RCC 7860 (cell line): Measurements from ENCODE around the gene SCAF11.

Experiments
- DNase-seq: peaks from one replicate; pipeline ENCODE4 v3.0.0-alpha.2; 2015; ENCODE audit warnings: low spot score
- FAIRE-seq: peaks from 2 replicates; lab custom pipeline; 2012; peaks lifted over from hg19 to GRCh38; lab: Jason Lieb, UNC

SCAF11 gene

DNA sequence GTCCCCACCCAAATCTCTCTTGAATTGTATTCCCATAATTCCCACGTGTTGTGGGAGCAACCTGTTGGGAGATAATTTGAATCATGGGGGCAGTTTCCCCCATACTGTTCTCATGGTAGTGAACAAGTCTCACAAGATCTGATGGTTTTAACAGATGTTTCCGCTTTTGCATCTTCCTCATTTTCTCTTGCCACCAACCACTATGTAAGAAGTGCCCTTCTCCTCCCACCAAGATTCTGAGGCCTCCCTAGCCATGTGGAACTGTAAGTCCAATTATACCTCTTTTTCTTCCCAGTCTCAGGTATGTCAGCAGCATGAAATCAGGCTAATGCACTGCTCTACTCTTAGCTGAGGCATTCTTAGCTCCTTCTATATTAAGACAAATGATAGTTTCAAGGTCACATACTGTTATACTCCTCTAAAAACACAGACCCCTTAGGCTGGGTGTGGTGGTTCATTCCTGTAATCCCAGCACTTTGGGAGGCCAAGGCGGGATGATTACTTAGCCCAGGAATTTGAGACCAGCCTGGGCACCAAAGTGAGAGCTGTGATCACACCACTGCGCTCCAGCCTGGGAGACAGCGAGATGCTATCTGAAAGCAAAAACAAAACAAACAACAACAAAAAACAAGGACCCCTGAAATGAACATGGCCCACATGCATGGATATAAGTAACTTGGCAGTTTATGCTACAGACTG lies 3.6 kb downstream of the SCAF11 start:
- DNase-seq (no peak), FAIRE-seq (no peak)

DNA sequence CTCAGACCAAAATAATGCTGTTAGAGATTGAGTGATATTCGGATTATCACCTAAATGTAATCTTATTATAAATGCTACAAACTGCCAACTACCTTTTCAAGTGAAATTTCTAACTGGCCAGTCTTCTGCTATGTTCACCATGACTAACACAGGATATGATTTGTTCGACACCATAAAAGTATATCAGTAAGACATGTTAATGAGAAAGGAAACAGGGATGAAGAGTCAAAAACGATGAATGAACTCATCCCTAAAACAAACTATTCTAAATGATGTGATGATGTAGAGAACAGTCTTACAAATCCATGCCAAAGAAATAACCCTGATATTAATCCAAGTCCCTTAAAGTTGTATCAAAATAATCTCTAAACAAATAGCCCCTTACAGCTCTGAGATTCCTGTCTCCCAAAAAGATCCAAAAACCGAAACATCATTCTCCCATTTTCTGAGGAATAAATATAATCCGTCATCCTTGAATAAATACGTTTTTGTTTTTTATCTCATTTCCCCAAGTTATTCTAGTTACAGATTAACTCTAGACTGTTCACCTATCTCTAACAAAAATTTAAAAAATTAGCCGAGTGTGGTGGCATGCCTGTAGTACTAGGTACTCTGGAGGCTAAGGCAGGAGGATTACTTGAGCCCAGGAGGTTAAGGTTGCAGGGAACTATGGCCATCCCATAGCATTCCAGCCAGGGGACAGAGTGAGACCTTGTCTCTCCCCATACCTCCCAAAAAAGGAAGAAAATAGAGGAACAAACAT lies 9.1 kb downstream of the SCAF11 start:
- DNase-seq = no peak
- FAIRE-seq = peak; percentile 23

DNA sequence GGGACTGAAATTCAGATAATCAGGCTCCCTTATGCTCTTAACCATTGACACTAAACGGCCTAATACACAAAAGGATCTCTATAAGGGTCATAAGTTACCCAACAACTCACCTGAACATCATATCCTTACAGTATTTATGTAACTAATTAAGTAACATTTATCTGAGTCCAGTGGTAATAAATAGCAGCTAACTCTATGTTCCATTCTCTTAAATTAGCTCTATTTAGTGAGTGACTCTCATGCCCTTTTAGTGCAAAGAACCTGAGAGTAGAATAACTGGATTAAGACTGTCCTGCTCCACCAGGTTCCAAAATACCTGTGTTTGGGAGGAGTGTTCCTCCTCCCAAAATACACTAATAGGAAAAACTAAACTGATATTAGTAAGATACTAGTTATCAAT lies 9.8 kb downstream of the SCAF11 start:
- no peak for DNase-seq

DNA sequence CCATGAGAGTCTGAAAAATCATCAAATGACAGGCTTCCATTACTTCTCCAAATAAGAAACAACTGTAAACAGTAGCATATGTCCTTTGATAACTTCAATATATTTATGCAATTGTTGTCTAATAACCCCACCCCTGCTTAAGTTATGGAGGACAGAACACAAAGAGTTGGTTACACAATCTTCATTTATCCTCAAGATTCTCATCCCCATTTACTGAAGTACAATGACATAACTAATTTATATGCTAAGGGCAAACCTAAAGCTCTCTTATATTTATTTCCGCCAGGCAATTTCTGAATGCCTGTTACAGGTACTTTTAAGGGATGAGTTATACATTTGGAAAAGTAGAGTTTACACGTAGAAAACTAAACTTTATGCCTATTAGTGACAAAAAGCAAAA lies 12.3 kb downstream of the SCAF11 start:
- DNase-seq (no peak), FAIRE-seq (no peak)

More for the DNA sequence above, 9.8 kb downstream of the SCAF11 start:
- no peak for FAIRE-seq

DNA sequence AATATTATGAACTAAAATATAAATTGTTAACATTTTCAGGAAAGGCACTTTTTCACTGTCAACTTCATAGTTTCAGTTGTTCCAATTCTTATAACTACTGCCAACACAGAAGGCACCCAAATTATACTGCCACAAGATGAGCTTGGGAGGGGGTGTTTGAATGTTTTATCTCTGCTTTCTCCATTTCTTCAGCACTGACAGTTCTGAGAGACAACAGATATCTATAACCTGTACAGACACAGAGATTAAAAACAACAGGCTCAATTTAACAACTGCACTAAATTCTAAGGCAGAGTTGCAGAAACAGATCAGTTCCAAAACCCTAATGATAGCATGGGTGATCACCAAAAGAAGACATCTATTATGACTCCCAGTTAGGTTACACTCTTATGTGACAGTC lies 12.8 kb downstream of the SCAF11 start:
- FAIRE-seq (no peak), DNase-seq (no peak)

DNA sequence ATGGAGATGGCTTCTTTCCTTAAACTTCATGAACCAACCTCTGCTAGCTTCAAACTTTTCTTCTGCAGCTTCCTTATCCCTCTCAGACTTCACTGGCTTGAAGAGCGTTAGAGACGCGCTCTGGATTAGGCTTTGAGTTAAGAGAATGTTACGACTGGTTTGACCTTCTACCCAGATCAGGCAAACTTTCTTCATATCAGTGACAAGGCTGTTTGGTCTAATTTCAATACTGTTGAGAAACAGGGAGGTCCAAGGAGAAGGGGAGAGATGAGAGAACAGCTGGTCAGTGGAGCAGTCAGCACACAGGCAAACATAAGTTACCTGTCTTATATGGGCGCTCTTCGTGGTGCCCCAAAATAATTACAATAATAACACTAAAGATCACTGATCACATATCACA lies 14.9 kb downstream of the SCAF11 start:
- FAIRE-seq = no peak
- no peak for DNase-seq

DNA sequence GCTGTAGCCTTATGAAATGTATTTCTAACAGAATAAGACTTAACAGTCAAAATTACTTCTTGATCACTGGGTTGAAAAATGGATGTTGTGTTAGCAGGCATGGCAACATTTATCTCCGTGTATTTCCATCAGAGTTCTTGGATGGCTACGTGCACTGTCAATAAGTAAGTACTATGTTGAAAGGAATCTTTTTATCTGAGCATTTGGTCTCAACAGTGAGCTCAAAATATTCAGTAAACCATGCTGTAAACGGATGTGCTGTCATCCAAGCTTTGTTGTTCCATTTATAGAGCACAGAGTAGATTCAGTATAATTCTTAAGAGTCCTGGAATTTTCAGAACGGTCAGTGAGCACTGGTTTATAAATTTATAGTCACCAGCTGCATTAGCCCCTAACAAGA lies 15.5 kb downstream of the SCAF11 start:
- DNase-seq (no peak), FAIRE-seq (no peak)

DNA sequence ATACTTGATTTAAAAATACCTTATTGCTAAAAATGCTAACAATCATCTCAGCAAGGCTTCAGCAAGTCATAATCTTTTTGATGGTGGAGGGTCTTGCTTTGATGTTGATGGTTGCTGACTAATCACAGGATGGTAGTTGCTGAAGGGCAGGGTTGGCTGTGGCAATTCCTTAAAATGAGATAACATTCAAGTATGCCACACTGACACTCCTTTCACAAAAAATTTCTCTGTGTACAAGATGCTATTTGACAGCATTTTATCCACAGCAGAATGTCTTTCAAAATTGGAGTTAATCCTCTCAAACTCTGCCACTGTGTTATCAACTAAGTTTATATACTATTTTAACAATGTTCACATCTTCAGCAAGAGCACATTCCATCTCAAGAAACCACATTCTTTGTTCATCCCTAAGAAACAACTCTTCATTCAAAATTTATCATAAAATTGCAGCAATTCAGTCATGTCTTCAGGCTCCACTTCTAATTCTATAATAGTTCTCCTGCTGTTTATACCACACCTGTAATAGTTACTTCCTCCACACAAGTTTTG lies 16.1 kb downstream of the SCAF11 start:
- no peak for FAIRE-seq
- no peak for DNase-seq

DNA sequence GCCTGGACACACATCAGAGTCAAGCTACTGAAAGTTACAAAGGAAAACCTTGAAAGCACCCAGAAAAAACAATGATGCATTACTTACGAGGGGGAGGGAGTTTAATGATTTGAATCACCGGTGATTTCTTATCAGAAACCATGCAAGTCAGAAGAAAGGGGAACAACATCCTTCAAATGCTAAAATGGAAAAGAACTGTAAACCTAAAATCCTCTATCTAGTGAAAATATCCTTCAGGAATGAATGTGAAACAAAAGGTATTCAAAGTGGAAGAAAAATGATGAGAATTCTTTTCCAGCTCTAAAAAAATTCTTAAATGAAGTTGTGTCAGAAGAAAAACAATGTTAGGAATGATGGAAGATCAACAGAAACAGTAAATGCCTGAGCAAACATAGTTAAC lies 16.8 kb downstream of the SCAF11 start:
- DNase-seq (no peak), FAIRE-seq (no peak)

DNA sequence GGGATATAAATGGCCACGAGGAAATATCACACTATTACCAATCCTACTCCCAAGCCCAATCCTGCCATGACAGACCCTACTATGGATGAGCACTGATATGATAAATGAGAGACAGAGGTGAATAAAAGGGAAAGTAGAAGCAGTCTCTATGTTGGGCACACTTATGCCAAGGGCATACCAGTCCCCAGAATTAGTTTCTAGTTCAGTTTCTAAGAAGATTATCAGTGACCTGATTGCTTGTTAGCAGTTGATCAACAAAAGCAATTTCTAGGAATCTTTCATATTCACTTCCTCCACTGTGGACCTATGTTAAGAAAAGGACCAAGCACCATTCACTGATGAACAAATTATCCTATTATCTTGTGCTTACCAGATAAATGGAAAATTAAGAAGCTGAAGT lies 20.0 kb downstream of the SCAF11 start:
- no peak for DNase-seq
- FAIRE-seq = no peak

DNA sequence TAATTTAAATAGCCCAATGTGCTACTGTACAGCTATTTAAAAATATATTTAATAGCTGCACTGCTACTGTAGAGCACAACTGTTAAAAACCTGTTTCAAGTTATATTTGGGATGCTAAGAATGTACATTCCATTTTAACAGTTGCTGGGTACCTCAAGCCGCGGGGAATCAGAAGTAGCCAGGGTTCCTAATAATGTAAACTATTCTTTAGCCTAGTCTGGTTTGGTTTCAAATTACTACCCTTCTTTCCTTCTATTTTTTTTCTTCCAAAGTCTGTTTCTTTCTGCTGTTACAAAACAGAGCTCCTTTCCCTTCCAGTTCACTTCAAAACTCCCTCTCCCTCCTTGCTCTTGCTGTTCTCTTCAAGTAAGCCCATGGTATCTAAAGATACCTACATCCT lies 21.3 kb downstream of the SCAF11 start:
- FAIRE-seq = no peak
- DNase-seq = no peak

DNA sequence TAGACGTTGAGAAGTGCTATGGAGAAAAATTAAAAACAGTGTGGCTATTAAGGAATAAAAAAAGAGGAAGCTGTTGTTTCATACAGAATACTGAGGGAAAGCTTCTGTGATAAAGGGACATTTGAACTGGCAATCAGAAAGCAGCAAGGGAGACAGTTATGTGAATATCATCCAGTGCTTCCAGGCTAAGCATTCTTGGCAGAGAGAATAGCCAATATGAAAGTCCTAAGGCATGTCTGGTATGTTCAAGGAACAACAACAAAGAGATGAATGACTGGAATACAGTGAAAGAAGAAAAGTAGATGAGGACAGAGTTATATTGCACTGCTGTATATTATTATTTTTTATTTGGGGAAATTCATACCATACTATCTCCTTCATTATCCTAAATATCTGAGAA lies 23.9 kb downstream of the SCAF11 start:
- FAIRE-seq = no peak

DNA sequence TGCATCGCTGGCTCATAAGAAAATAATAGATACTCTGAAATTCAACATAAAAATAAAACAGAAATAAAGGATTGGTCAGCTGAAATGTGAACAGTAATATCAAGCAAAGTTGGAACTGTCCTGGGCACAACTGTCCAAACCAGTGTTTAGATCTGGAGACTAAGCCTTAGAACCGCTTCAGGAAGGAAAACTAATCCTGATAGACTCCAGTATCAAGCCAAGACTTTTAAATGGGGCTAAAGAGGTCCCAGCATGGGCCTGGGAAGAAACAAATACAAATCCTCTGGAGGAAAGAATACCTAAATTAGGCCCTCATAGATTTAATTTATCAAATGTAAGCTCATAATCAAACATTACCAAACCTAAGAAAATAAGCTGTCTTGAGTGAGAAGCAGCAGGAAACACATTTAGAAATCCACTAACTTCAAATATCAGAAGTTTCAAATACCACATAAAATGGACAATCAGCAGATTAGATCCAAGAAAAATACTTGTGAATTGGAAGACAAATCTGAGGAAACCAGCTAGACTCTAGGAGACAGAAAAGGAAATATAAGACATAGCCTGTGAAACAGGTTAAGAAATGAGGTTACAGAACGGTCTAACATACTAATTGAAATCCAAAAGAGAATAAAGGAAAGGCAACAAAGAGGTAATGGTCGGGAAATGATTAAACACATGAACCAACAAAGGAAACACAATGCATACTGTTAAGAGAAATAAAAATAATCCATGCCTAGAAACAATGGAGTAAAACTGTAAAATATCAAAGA lies 27.6 kb downstream of the SCAF11 start:
- no peak for FAIRE-seq
- no peak for DNase-seq

More for the DNA sequence above, 23.9 kb downstream of the SCAF11 start:
- no peak for DNase-seq

DNA sequence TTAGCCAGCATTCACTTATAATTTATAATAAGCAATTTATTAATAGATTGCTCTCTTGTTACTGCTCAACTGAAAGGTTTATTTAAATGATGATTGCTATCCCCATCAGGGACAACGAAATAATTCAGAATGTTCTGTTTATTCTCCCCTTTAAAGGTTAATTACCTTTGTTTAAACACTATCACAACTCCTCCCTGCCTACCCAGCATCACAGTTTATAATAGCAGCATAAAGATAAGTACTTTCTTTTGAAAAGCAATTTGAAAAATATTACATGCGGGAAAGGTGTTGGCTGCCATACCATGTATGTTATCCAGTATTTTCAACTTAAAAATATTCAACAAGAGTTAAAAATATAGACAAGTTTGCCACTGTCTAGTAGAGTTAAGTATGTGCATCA lies 30.6 kb downstream of the SCAF11 start:
- DNase-seq (no peak), FAIRE-seq (no peak)

DNA sequence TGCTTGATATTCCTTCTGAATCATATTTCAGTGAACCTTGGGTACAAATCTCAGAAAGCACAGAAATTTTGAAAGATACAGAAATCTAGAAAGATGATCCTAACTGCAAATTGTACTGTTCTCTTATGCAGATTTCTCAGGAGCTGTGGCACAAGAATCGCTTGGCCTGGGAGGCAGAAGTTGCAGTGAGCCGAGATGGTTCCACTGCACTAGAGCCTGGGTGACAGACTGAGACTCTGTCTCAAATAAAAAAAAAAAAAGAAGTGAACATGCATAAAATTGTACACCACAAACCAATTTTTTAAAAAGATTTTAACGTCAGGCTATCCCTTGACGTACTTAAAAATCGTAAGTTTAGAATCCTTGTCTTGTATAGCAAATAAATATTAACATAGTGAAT lies 31.3 kb downstream of the SCAF11 start:
- FAIRE-seq (no peak), DNase-seq (no peak)

DNA sequence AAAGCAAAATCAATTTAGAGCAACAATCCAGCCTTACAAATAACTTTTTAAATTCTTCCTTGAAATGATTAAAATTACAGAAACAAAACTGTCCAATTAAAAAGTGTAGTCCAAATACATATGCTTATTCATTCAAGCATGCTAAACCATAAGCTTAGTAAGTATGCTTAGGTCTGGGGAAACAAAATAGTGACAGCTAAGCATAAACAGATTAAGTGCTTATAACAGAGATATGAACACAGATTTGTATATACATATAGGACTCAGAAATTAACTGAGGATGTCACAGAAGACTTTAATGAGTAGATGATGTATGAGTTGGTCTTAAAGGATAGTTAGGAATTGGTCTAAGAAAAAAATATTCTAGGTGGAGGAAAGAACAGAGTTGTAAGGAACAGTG lies 41.8 kb downstream of the SCAF11 start:
- DNase-seq (no peak), FAIRE-seq (no peak)

DNA sequence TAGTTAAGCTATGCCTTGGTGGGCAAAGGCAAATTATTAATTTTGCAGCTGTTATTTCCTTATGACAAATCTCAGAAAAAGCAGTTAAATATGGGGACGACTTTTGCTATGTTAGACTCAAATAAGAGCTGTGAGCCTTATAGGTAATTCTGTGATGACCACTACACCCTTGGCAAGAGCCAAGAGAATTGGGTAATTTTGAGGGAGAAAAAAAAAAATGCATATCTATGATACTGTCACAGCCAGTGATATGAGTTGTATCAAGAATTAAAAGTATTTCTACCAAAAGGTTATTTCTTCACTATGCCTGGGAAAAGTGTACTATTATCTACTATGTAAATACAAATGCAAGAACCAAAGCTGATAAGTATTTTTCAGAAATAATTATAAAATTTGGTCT lies 43.9 kb downstream of the SCAF11 start:
- no peak for FAIRE-seq

DNA sequence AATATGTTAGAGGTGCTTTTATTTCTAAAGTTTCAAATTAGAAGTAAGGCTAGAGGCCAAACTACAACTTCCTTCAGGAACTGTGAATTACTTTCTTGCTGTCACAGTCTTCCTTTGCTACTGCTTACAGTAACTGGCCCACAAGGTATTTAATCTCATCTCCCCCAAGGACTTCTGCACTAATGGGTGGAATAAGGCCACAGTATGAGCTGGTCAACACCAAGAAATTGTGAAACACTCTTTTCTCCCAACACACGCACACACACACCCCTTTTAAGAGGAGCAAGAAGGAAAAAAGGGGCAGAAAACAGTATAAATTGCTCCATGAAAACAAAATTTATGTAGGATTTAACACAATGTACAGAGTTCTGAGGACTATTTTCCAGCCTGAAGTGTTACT lies 45.6 kb downstream of the SCAF11 start:
- no peak for DNase-seq
- no peak for FAIRE-seq

More for the DNA sequence above, 43.9 kb downstream of the SCAF11 start:
- no peak for DNase-seq

DNA sequence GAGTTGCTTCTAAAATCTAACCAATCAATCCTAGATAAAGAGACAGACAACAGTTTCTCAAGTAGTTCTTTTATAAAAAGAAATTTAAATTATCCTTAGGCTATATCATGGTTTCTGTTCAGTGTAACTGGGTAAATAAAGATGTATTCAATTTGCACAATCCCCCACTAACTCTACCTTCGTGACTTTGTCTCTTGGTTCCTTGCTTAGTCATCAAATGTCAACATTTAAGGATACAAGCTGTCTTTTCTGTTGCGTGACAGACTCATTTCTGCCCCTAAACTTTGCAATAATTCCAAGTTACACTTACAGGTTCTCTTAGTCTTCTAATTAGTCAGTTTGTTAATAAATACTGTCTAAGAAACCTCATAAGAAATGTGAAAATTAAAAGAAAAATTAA lies 50.6 kb downstream of the SCAF11 start:
- FAIRE-seq = no peak
- no peak for DNase-seq

DNA sequence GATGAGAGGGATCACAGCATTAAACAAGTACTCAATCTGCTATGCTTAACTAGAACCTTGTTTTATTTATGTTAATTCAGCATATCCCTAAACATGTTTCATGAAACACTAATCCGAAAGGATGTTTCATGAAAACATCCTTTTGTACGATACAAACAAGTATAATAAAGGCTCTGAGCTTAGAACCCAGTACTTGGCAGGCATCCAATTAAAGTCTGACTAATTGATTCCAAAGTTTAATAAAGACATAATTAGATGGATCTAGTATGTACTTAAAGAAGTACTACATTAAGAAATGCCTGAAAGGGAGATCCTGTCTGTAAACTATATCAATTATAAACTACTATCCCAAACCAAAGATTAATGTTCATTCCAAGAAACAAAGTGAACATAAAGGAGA lies 51.8 kb downstream of the SCAF11 start:
- FAIRE-seq (no peak), DNase-seq (no peak)

DNA sequence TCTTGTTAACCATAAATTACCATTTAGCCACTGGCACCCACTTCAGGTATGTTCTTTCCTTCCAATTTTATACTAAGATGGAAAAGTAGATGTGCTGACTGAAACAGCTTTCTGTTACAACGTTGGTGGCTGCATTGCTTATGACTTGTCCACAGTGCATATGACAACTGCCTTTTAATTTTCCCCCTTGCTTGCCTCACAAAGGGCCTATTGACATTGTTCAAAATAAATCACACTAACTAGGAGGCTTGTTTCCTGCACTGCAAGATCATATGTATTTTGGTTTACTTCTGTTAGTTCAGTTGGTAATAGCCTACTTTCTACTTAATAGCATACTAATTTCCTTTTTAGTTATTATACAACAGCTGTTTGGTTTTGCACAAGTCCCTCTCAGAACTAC lies 55.4 kb downstream of the SCAF11 start:
- DNase-seq (no peak), FAIRE-seq (no peak)

DNA sequence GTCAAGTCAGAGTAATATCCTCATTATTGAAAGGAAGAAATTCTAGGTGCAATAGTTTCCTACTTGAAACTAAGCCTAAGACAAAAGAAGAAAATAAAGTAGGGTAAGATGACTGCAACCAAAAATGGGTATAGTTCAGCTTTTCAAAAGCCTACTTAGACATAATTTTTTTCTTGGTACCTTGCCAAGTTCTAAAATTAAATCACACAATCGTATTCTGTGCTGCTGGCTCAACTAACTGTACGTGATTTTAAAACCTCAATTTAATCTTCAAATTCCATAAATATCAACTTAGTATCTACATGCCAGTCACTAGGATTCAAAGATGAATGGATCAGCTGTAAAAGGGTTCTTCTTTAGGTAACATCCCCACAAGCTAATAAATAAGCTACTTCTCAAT lies 56.9 kb downstream of the SCAF11 start:
- DNase-seq = no peak
- FAIRE-seq = no peak
